Mucosa of stomach (tissue), 1 donor: ENCODE measurements around the gene COPA.
"Not testable (repeated sequence)": the region's sequence is repeated elsewhere in the genome, so short reads cannot be mapped to it uniquely, and the experiment has no call there.

Experiments used
- H3K27me3 ChIP-seq: one replicate; pipeline ENCODE4 v1.7.0; 2013; ENCODE audit warnings: mild to moderate bottlenecking, low read length; ENCODE audit not compliant: control insufficient read depth, insufficient read depth
- H3K36me3 ChIP-seq: one replicate; pipeline ENCODE4 v1.7.0; 2013; ENCODE audit warnings: low read length; ENCODE audit not compliant: control insufficient read depth, insufficient read depth
- H3K4me1 ChIP-seq: one replicate; pipeline ENCODE4 v1.7.0; 2013; ENCODE audit warnings: mild to moderate bottlenecking, low read length; ENCODE audit not compliant: control insufficient read depth, insufficient read depth
- H3K4me3 ChIP-seq: one replicate; pipeline ENCODE4 v1.7.0; 2013; ENCODE audit warnings: low read length
- H3K9ac ChIP-seq: one replicate; pipeline ENCODE4 v1.7.0; 2013; ENCODE audit warnings: mild to moderate bottlenecking, low read length, moderate library complexity
- H3K9me3 ChIP-seq: one replicate; pipeline ENCODE4 v1.7.0; 2013; ENCODE audit warnings: mild to moderate bottlenecking, low read length, moderate library complexity; ENCODE audit not compliant: control insufficient read depth
- donor health status: Pancreatic carcinoma.

COPA gene

GRCh38 chr1:160342953-160343869 lies at the start of gene COPA, which contains the start of gene NCSTN:
Gene COPA (minus strand): TSS chr1:160343250. CDS start chr1:160343170, 80 bp downstream.
Gene NCSTN (plus strand): TSS chr1:160343383. CDS start chr1:160343397, 14 bp downstream.
- H3K9me3 ChIP-seq: no peaks in the 10 kb centered on the region
- peak within 1 kb of the TSS; percentile 56 for H3K4me3 ChIP-seq
- peak within 1 kb of the TSS; percentile 96 for H3K9ac ChIP-seq
- peaks cover 11% of the 10 kb centered on the region for H3K4me1 ChIP-seq
- no peaks in the 10 kb centered on the region for H3K36me3 ChIP-seq
- no peaks in the 10 kb centered on the region for H3K27me3 ChIP-seq

GRCh38 chr1:160388406-160388805 lies 45.4 kb upstream of the COPA start:
- not testable (repeated sequence) for H3K4me3 ChIP-seq, H3K27me3 ChIP-seq, H3K9me3 ChIP-seq, H3K4me1 ChIP-seq, H3K36me3 ChIP-seq, H3K9ac ChIP-seq

GRCh38 chr1:160384812-160385211 lies 41.8 kb upstream of the COPA start:
- not testable (repeated sequence) for H3K4me1 ChIP-seq, H3K4me3 ChIP-seq, H3K9me3 ChIP-seq, H3K27me3 ChIP-seq, H3K9ac ChIP-seq, H3K36me3 ChIP-seq

GRCh38 chr1:160377585-160378206 lies 34.6 kb upstream of the COPA start:
- peaks cover 6% of the 10 kb centered on the region for H3K27me3 ChIP-seq
- no peak overlapping the region for H3K4me3 ChIP-seq
- H3K36me3 ChIP-seq: no peaks in the 10 kb centered on the region
- peaks cover 11% of the 10 kb centered on the region for H3K4me1 ChIP-seq
- H3K9ac ChIP-seq: no peak overlapping the region
- H3K9me3 ChIP-seq: no peaks in the 10 kb centered on the region

GRCh38 chr1:160376525-160377131 lies 33.6 kb upstream of the COPA start:
- Histone ChIP-seq H3K36me3 (no peaks in the 10 kb centered on the region), H3K4me1 (peaks cover 11% of the 10 kb centered on the region), H3K9ac (no peak overlapping the region), H3K27me3 (peaks cover 6% of the 10 kb centered on the region), H3K9me3 (no peaks in the 10 kb centered on the region), H3K4me3 (no peak overlapping the region)

DNA sequence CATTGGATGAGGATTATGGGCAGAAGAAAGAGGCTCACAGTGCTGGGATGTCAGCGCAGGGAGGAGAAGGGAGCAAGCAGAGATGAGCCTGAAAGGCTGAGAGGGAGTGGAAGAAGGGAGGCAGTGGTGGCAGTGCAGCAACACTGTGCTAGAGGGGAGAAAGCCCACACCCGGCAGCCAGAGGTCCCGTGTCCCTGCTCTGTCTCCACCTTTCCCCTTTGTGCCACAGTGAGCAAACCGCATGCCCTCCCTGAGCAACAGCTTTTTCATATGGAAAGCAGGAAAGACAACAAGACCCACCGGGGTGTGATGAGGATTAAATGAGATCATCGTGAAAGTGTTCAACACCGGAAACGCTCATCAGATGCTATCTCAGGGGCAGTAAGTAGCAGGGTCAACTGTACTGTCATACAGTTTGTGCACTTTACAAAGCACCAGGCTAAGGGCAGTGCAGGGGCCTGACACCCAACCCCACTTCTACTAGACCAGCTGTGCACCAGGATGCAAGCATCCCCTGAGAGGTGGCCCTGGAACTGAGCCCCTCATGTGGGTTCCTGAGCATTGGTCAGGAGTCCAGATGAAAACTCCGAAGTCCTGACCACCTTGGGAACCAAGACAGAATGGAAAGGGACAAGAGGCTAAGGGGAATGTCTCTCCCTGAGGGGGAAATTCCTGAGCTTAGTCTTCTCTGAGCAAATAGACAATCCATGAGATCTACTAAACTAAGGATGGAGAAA lies 32.9 kb upstream of the COPA start:
- no peaks in the 10 kb centered on the region for H3K9me3 ChIP-seq
- no peaks in the 10 kb centered on the region for H3K36me3 ChIP-seq
- peaks cover 7% of the 10 kb centered on the region for H3K27me3 ChIP-seq
- H3K9ac ChIP-seq: no peak overlapping the region
- H3K4me1 ChIP-seq: peaks cover 11% of the 10 kb centered on the region
- H3K4me3 ChIP-seq: no peak overlapping the region

DNA sequence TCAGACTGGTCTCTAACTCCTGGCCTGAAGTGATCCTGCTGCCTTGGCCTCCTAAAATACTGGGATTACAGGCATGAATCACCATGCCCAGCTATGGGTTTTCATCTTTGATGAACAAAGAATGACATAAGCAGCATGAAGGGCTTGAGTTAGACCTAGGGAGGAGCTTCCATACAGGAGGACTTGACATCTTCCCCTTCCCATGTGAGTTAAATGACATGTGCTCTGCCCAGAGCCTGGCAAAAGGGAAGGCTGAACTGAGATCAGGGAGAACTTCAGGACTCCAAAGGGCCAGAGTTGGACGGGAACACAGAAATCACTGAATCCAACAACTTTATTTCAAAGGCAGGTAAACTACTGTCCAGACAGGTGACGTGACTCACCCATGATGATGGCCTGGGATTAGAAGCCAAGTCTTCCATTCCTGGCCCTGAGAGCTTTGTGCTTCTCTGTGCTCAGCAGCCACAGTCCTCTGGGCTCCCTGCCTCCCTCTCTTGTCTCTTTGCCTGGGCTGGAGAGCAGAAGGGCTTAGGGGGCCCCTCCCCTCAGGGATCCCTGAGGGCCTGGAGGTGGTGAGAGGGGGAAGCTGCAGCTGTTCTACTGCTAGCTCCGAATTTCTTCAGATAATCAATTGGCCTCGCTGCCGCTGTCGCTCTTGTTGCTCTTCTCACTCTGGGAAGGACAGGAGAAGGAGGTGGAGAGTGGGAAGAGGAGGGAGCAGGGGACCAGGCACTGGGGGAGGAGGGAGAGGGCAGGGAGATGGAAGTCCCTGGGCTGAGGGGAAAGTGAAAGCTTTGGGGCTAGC lies 31.5 kb upstream of the COPA start:
- peaks cover 11% of the 10 kb centered on the region for H3K4me1 ChIP-seq
- no peak overlapping the region for H3K4me3 ChIP-seq
- no peaks in the 10 kb centered on the region for H3K9me3 ChIP-seq
- H3K27me3 ChIP-seq: peaks cover 8% of the 10 kb centered on the region
- H3K9ac ChIP-seq: no peak overlapping the region
- H3K36me3 ChIP-seq: no peaks in the 10 kb centered on the region

DNA sequence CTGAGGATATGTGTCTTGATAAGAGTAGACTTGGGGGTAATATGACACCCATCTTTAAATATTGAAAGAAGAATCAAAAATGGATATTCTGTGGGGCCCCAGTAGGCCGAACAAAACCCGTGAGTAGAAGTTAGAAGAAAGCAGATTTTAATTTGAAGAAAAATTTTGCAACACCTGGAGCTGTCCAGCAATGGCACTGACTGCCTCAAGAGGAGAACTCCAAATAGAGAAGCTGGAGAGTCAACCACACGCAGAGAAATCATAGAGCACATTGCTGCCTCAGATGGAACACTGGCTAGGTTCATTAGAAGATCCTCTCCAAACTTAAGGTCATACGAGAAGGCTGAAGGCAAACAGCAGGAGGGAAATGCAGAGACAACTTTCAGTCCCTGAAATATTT lies 30.6 kb upstream of the COPA start:
- peaks cover 11% of the 10 kb centered on the region for H3K4me1 ChIP-seq
- no peak overlapping the region for H3K4me3 ChIP-seq
- no peak overlapping the region for H3K9ac ChIP-seq
- no peaks in the 10 kb centered on the region for H3K36me3 ChIP-seq
- no peaks in the 10 kb centered on the region for H3K9me3 ChIP-seq
- H3K27me3 ChIP-seq: peaks cover 8% of the 10 kb centered on the region

- no peaks in the 10 kb centered on the region for H3K9me3 ChIP-seq
- H3K36me3 ChIP-seq: no peaks in the 10 kb centered on the region
- H3K9ac ChIP-seq: no peak overlapping the region
- H3K4me1 ChIP-seq: peaks cover 11% of the 10 kb centered on the region
- H3K4me3 ChIP-seq: no peak overlapping the region
- H3K27me3 ChIP-seq: peaks cover 19% of the 10 kb centered on the region
These were observed 28.7 kb upstream of the COPA start for GRCh38 chr1:160371756-160372155.

DNA sequence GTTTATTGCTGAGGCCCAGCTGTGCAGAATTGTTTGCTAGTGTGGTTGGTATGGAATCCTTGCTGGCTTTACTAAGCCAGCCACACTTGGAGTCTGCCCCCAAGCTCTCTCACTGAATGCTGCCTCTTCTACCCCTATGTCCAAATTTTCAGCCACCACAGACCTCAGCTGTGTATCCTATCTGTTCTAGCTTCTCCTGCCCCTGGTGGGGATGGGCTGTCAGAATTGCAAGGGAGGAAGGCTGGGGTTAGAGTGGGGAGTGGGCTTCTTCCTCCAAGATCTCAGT lies 28.2 kb upstream of the COPA start:
- Histone ChIP-seq H3K27me3 (peaks cover 18% of the 10 kb centered on the region), H3K4me1 (peaks cover 9% of the 10 kb centered on the region)

DNA sequence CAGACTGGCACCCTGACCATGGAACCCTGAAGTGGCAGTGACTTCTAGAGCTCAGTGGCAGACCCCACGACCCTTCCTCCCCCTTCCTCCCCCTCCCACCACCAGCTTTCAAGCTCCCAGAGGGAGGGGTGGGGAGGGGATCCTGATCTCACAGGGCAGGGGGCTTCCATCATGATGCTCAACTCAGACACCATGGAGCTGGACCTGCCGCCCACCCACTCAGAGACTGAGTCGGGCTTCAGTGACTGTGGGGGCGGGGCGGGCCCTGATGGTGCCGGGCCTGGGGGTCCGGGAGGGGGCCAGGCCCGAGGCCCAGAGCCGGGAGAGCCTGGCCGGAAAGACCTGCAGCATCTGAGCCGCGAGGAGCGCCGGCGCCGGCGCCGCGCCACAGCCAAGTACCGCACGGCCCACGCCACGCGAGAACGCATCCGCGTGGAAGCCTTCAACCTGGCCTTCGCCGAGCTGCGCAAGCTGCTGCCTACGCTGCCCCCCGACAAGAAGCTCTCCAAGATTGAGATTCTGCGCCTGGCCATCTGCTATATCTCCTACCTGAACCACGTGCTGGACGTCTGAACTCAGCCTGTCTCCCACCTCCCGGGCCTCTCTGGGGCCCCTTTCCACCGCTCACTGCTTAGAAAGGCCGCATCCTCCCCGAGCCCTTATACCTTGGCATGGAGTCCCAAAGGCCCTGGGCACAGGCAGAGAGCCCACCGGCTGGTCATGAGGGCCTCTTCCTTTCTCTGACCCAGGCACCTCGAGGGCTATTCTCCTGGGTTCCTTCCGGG lies 27.7 kb upstream of the COPA start:
- Histone ChIP-seq H3K4me1 (peaks cover 3% of the 10 kb centered on the region), H3K4me3 (no peak overlapping the region), H3K9ac (no peak overlapping the region), H3K9me3 (no peaks in the 10 kb centered on the region), H3K36me3 (no peaks in the 10 kb centered on the region), H3K27me3 (peaks cover 13% of the 10 kb centered on the region)

More for the DNA sequence above, 28.2 kb upstream of the COPA start:
- Histone ChIP-seq H3K9ac (no peak overlapping the region), H3K9me3 (no peaks in the 10 kb centered on the region), H3K36me3 (no peaks in the 10 kb centered on the region), H3K4me3 (no peak overlapping the region)
